Measurements from ENCODE around the gene ERCC8. TPM values are rescaled to one million over a fixed set of nuclear protein-coding genes. Genes with fewer than 3 reads are reported as not detected.

ERCC8 gene
- total RNA-seq, 1 donor from 2014 or later = 35.2 TPM

- DNase-seq = no peak
Measured at GRCh38 chr5:60833520-60833919, 111.3 kb downstream of the ERCC8 start.

- no peak for DNase-seq
Measured at GRCh38 chr5:60830581-60831127, 114.2 kb downstream of the ERCC8 start.

GRCh38 chr5:60829490-60830266, 115.2 kb downstream of the ERCC8 start:
- DNase-seq = no peak

- DNase-seq = no peak
Measured at GRCh38 chr5:60827201-60827600, 117.7 kb downstream of the ERCC8 start.

- no peak for DNase-seq
Measured at GRCh38 chr5:60826653-60827052, 118.2 kb downstream of the ERCC8 start.

Other genes with a start within 250 kb of the ERCC8 start
- 10.5 TPM for gene DEPDC1B, start 244.9 kb downstream of the ERCC8 start, total RNA-seq
- gene ELOVL7, start 100.8 kb downstream of the ERCC8 start, total RNA-seq = 4.7 TPM
- gene NDUFAF2, start 135 bp upstream of the ERCC8 start, total RNA-seq = 18.1 TPM
- gene SMIM15, start 217.4 kb upstream of the ERCC8 start, total RNA-seq = 24.1 TPM

All from tongue (tissue), 2 donors.